SK-N-SH (cell line): ENCODE data around the gene EBF3. TPM values are rescaled to one million over a fixed set of nuclear protein-coding genes. Genes with fewer than 3 reads are reported as not detected.

Experiments used
- CTCF ChIA-PET: fragments of 300-600, 350-600 bp; formaldehyde crosslinking; extraction: SDS; loops from one replicate; lab custom pipeline; 2021; lab: Yijun Ruan, JAX
- POLR2A ChIA-PET: fragments of 350-600 bp; sonication (Branson Sonifier 250); formaldehyde crosslinking; extraction: SDS; loops from one replicate; lab custom pipeline; 2020; ENCODE audit warnings: antibody characterized with exemption, inconsistent platforms; lab: Yijun Ruan, JAX
- DNase-seq: peaks from one replicate; pipeline ENCODE4 v3.0.0; 2012
- H2AFZ ChIP-seq: fragments of 200-600 bp; sonication (generic); 2 replicates; pipeline ENCODE4 v1.8.1; 2016; ENCODE audit warnings: antibody characterized with exemption, mild to moderate bottlenecking, low read depth
- H3F3A ChIP-seq: fragments of 200-600 bp; sonication (generic); replicated peaks from 2 replicates; pipeline ENCODE3; 2016; ENCODE audit warnings: antibody characterized with exemption, mild to moderate bottlenecking; ENCODE audit not compliant: insufficient read depth
- H3K27ac ChIP-seq, 2 experiments: fragments of 200-500 bp in 1 of 2; fragments of 200-600 bp in 1 of 2; sonication (Bioruptor generic) in 1 of 2; sonication (generic), shearing (Covaris generic) in 1 of 2; 2 replicates each; pipeline versions ENCODE4 v1.5.1 to v1.6.1; 2014 to 2016; ENCODE audit warnings: low read depth in 2 of 2, inconsistent platforms in 1 of 2, low read length in 1 of 2, mild to moderate bottlenecking in 1 of 2, mixed read lengths in 1 of 2
- H3K27me3 ChIP-seq: fragments of 200-600 bp; sonication (generic), shearing (Covaris generic); 2 replicates; pipeline ENCODE4 v1.6.1; 2016; ENCODE audit warnings: mixed run types; ENCODE audit not compliant: insufficient read depth
- H3K36me3 ChIP-seq, 2 experiments: fragments of 200-500 bp in 1 of 2; fragments of 200-600 bp in 1 of 2; sonication (Bioruptor generic) in 1 of 2; sonication (generic) in 1 of 2; replicated peaks in 1 of 2; 2 replicates each; pipeline versions ENCODE3 to v1.5.1; 2014 to 2016; ENCODE audit warnings: low read length in 1 of 2, mild to moderate bottlenecking in 1 of 2; ENCODE audit not compliant: insufficient read depth in 2 of 2, control insufficient read depth in 1 of 2
- H3K4me1 ChIP-seq, 2 experiments: fragments of 200-500 bp in 1 of 2; fragments of 200-600 bp in 1 of 2; sonication (Bioruptor generic) in 1 of 2; sonication (generic), shearing (Covaris generic) in 1 of 2; 2 replicates each; pipeline versions ENCODE4 v1.5.1 to v1.6.1; 2014 to 2016; ENCODE audit warnings: low read depth in 1 of 2, low read length in 1 of 2, mixed run types in 1 of 2; ENCODE audit not compliant: insufficient read depth in 2 of 2, control insufficient read depth in 1 of 2
- H3K4me2 ChIP-seq: fragments of 200-600 bp; sonication (generic), shearing (Covaris generic); 2 replicates; pipeline ENCODE4 v1.6.1; 2017; ENCODE audit warnings: mixed run types
- H3K4me3 ChIP-seq, 2 experiments: fragments of 200-500 bp in 1 of 2; fragments of 200-600 bp in 1 of 2; sonication (Bioruptor generic) in 1 of 2; sonication (generic), shearing (Covaris generic) in 1 of 2; 2 replicates each; pipeline versions ENCODE4 v1.5.1 to v1.8.1; 2014 to 2016; ENCODE audit warnings: low read depth in 2 of 2, inconsistent platforms in 1 of 2, low read length in 1 of 2, mild to moderate bottlenecking in 1 of 2, mixed read lengths in 1 of 2, moderate library complexity in 1 of 2
- H3K79me2 ChIP-seq: fragments of 200-600 bp; sonication (generic); 2 replicates; pipeline ENCODE4 v1.8.1; 2017; ENCODE audit warnings: mild to moderate bottlenecking; ENCODE audit not compliant: insufficient read depth
- H3K9ac ChIP-seq: fragments of 200-600 bp; sonication (generic); 2 replicates; pipeline ENCODE4 v1.6.1; 2017; ENCODE audit warnings: mixed run types
- H3K9me2 ChIP-seq: fragments of 200-600 bp; sonication (generic); 2 replicates; pipeline ENCODE4 v1.6.1; 2017; ENCODE audit warnings: mixed run types
- H3K9me3 ChIP-seq: fragments of 200-600 bp; sonication (generic); 2 replicates; pipeline ENCODE4 v1.6.1; 2017; ENCODE audit warnings: mixed run types, mild to moderate bottlenecking, moderate library complexity
- H4K20me1 ChIP-seq: fragments of 200-600 bp; sonication (generic); 2 replicates; pipeline ENCODE4 v1.6.1; 2017; ENCODE audit warnings: mild to moderate bottlenecking, mixed run types; ENCODE audit not compliant: insufficient read depth
- EP300 ChIP-seq, 2 experiments: IDR thresholded peaks; 2 replicates each; pipeline versions ENCODE4 v1.4.0 to v1.6.1; 2012; ENCODE audit warnings: borderline replicate concordance in 1 of 2, low read depth in 1 of 2, low read length in 1 of 2
- FOSL2 ChIP-seq: IDR thresholded peaks from 2 replicates; pipeline ENCODE4 v1.4.0; 2012; ENCODE audit warnings: low read depth, mild to moderate bottlenecking, moderate library complexity, borderline replicate concordance
- MEF2A ChIP-seq: IDR thresholded peaks from 2 replicates; pipeline ENCODE4 v1.4.0; 2012; ENCODE audit warnings: low read depth, borderline replicate concordance
- NFIC ChIP-seq: IDR thresholded peaks from 2 replicates; pipeline ENCODE4 v1.4.0; 2012; ENCODE audit warnings: borderline replicate concordance
- SMC3 ChIP-seq: IDR thresholded peaks from 2 replicates; pipeline ENCODE4 v1.6.1; 2012; ENCODE audit warnings: low read depth, low read length, improper control_type of control experiment
- TAF1 ChIP-seq: IDR thresholded peaks from 2 replicates; pipeline ENCODE4 v1.6.1; 2012; ENCODE audit warnings: low read depth, mild to moderate bottlenecking, low read length, moderate library complexity, borderline replicate concordance
- USF2 ChIP-seq: fragments of 150-350 bp; IDR thresholded peaks from 2 replicates; pipeline ENCODE4 v1.6.1; 2017; ENCODE audit warnings: antibody characterized with exemption, low read length, low read depth, borderline replicate concordance
- WGBS: methylation state at CpG from one replicate; pipeline ENCODE4 v1.1.6; 2017; ENCODE audit warnings: low lambda C conversion rate; 5-methylcytosine and 5-hydroxymethylcytosine counted together
- polyA plus RNA-seq, 3 experiments: library from polyadenylated mRNA; depleted of rRNA; stranded (reverse); fragments of >200 nt; gene quantifications; 2 replicates each; pipeline ENCODE4 v1.2.3, GENCODE V29; 2012

EBF3 gene
- polyA plus RNA-seq, 1 of the 3 experiments (the other 2 are of a cell fraction) = not detected

GRCh38 chr10:129926066-129927055 is 37.7 kb downstream of the EBF3 start:
- no peaks in the 10 kb centered on the region for H3K9me3 ChIP-seq
- no peak for TF ChIP-seq SMC3
- no peak for TF ChIP-seq EP300 (IDR thresholded peaks at IDR 0.05; ENCODE audit: borderline replicate concordance in 1 of 2, low read depth in 1 of 2, low read length in 1 of 2)
- TF ChIP-seq NFIC = no peak
- no peaks in the 10 kb centered on the region for H3F3A ChIP-seq
- DNase-seq = no peak
- no peak overlapping the region for H3K4me2 ChIP-seq
- H3K9me2 ChIP-seq = no peaks in the 10 kb centered on the region
- 41% methylated on average over 19 of the region's 29 CpGs for WGBS
- no peak overlapping the region for H3K27ac ChIP-seq
- no peaks in the 10 kb centered on the region for H3K36me3 ChIP-seq
- no peaks in the 10 kb centered on the region for H3K4me1 ChIP-seq
- no peaks in the 10 kb centered on the region for H3K27me3 ChIP-seq
- H4K20me1 ChIP-seq = no peaks in the 10 kb centered on the region
- ChIA-PET POLR2A (no interaction called here), CTCF (no interaction called here)
- H3K9ac ChIP-seq = no peak overlapping the region
- no peak overlapping the region for H3K4me3 ChIP-seq
- no peak overlapping the region for H2AFZ ChIP-seq
- no peaks in the 10 kb centered on the region for H3K79me2 ChIP-seq

GRCh38 chr10:129924375-129925085 is 39.5 kb downstream of the EBF3 start:
- no peak for DNase-seq
- TF ChIP-seq MEF2A (no peak), FOSL2 (no peak), USF2 (no peak), TAF1 (no peak)
- Histone ChIP-seq H3K9me3 (no peaks in the 10 kb centered on the region), H3K27ac (no peak overlapping the region), H3K4me2 (no peak overlapping the region), H3K27me3 (no peaks in the 10 kb centered on the region), H2AFZ (no peak overlapping the region), H3K9me2 (no peaks in the 10 kb centered on the region), H3K79me2 (no peaks in the 10 kb centered on the region), H3K4me1 (no peaks in the 10 kb centered on the region), H3K9ac (no peak overlapping the region), H3K36me3 (no peaks in the 10 kb centered on the region), H3K4me3 (no peak overlapping the region), H4K20me1 (no peaks in the 10 kb centered on the region), H3F3A (no peaks in the 10 kb centered on the region)
- CTCF ChIA-PET = interaction anchor here (1.0 kb wide), 2 partner anchors 10 to 71 kb away, joined by 3 read pairs; no protein-coding TSS in a partner anchor
- POLR2A ChIA-PET = no interaction called here
- 58% methylated on average over 15 of the region's 16 CpGs for WGBS
